ENCODE results near the gene CASP4.
"Not testable (repeated sequence)": the region's sequence is repeated elsewhere in the genome, so short reads cannot be mapped to it uniquely, and the experiment has no call there.

CASP4 gene

DNA sequence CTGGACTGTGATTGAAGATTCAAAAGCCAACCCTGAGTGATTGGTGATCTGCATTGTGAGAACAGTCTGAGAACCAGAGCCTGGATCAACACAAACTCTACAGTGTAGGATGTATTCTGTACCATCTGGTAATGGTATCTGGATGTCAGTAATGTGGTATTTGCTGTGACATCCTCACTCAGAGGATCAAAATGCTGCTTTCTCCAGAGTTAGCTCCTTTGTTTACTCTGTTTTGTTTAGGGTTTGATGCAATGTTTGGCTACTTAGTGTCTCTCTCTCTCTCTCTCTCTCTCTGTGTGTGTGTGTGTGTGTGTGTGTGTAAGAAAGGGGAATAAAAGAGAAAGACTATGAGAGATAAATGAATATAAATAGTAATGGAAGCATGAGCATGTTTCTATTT is 24.3 kb downstream of the CASP4 start:
- Histone ChIP-seq H3K27me3 (ENCODE audit: insufficient read depth, low read length, poor library complexity, severe bottlenecking) (no peaks in the 10 kb centered on the region), H3K9ac (ENCODE audit: low read depth, low read length, poor library complexity, severe bottlenecking) (no peak overlapping the region), H3F3A (ENCODE audit: low read depth) (no peaks in the 10 kb centered on the region), H3K9me3 (ENCODE audit: insufficient read depth, low read depth, low read length) (no peaks in the 10 kb centered on the region), H3K79me2 (ENCODE audit: insufficient read depth, low read length) (no peaks in the 10 kb centered on the region), H3K4me2 (ENCODE audit: low read depth, low read length, poor library complexity, severe bottlenecking) (no peak overlapping the region), H3K36me3 (ENCODE audit: insufficient read depth, low read length) (peaks cover 3% of the 10 kb centered on the region; the same call in 1 of the 2 replicates), H2AFZ (ENCODE audit: low read length) (no peak overlapping the region), H3K4me3 (ENCODE audit: low read length, poor library complexity, severe bottlenecking) (no peak overlapping the region), H3K9me2 (replicated peaks; ENCODE audit: low read depth, low read length) (no peaks in the 10 kb centered on the region), H3K4me1 (ENCODE audit: insufficient read depth, low read length, poor library complexity, severe bottlenecking) (peaks cover 3% of the 10 kb centered on the region), H4K20me1 (ENCODE audit: insufficient read depth, low read length, poor library complexity, severe bottlenecking) (no peaks in the 10 kb centered on the region)
- TF ChIP-seq, protein P1, sequence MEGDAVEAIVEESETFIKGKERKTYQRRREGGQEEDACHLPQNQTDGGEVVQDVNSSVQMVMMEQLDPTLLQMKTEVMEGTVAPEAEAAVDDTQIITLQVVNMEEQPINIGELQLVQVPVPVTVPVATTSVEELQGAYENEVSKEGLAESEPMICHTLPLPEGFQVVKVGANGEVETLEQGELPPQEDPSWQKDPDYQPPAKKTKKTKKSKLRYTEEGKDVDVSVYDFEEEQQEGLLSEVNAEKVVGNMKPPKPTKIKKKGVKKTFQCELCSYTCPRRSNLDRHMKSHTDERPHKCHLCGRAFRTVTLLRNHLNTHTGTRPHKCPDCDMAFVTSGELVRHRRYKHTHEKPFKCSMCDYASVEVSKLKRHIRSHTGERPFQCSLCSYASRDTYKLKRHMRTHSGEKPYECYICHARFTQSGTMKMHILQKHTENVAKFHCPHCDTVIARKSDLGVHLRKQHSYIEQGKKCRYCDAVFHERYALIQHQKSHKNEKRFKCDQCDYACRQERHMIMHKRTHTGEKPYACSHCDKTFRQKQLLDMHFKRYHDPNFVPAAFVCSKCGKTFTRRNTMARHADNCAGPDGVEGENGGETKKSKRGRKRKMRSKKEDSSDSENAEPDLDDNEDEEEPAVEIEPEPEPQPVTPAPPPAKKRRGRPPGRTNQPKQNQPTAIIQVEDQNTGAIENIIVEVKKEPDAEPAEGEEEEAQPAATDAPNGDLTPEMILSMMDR (conservative IDR thresholded peaks at IDR 0.05; ENCODE audit: low read length), result no peak
- TF ChIP-seq EZH2phosphoT487 (IDR thresholded peaks at IDR 0.05; ENCODE audit: borderline replicate concordance), result no peak

DNA sequence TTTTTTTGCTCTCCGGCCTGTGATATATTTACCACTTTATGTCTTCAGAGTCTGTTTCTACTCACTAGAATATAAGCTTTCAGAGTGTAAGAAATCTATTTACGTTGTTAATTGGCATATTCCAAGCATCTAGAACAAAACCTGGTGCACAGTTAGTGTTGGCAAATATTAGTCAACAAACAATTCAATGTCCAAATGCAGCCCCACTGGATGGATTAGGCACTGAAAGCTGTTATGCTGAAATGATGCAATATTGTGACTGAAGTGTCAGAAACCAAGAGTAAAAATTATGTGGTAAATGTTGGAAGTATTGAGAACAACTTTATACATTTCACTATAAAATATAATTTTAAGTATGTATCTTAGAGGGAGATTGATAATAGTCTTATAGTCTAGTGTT is 24.8 kb downstream of the CASP4 start:
- no peaks in the 10 kb centered on the region for H3K9me3 ChIP-seq (ENCODE audit: insufficient read depth, low read depth, low read length)
- H3K27me3 ChIP-seq (ENCODE audit: insufficient read depth, low read length, poor library complexity, severe bottlenecking), result no peaks in the 10 kb centered on the region
- H3K4me1 ChIP-seq (ENCODE audit: insufficient read depth, low read length, poor library complexity, severe bottlenecking), result peaks cover 3% of the 10 kb centered on the region
- H3K4me3 ChIP-seq (ENCODE audit: low read length, poor library complexity, severe bottlenecking), result no peak overlapping the region
- H4K20me1 ChIP-seq (ENCODE audit: insufficient read depth, low read length, poor library complexity, severe bottlenecking), result no peaks in the 10 kb centered on the region
- H3F3A ChIP-seq (ENCODE audit: low read depth), result no peaks in the 10 kb centered on the region
- H3K9me2 ChIP-seq (replicated peaks; ENCODE audit: low read depth, low read length), result no peaks in the 10 kb centered on the region
- H3K4me2 ChIP-seq (ENCODE audit: low read depth, low read length, poor library complexity, severe bottlenecking), result no peak overlapping the region
- no peak overlapping the region for H3K9ac ChIP-seq (ENCODE audit: low read depth, low read length, poor library complexity, severe bottlenecking)
- no peak overlapping the region for H2AFZ ChIP-seq (ENCODE audit: low read length)
- H3K79me2 ChIP-seq (ENCODE audit: insufficient read depth, low read length), result no peaks in the 10 kb centered on the region
- peaks cover 3% of the 10 kb centered on the region; the same call in 1 of the 2 replicates for H3K36me3 ChIP-seq (ENCODE audit: insufficient read depth, low read length)
- TF ChIP-seq, protein P1 (conservative IDR thresholded peaks at IDR 0.05; ENCODE audit: low read length), result no peak
- no peak for TF ChIP-seq EZH2phosphoT487 (IDR thresholded peaks at IDR 0.05; ENCODE audit: borderline replicate concordance)

DNA sequence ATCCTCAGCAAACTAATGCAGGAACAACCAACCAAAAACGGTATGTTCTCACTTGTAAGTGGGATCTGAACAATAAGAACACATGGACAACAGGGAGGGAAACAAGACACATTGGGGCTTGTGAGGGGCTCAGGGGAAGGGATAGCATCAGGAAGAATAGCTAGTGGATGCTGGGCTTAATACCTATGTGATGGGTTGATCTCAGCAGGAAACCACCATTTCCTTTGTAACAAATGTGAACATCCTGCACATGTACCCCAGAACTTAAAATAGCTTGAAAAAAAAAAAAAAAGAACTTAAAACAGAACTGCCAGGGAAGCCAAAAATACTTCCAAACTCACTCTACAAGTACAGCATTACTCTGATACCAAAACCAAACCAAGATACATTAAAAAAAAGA is 33.8 kb downstream of the CASP4 start:
- no peaks in the 10 kb centered on the region for H3F3A ChIP-seq (ENCODE audit: low read depth)
- peaks cover 2% of the 10 kb centered on the region; the same call in 1 of the 2 replicates for H3K9me3 ChIP-seq (ENCODE audit: insufficient read depth, low read depth, low read length)
- no peaks in the 10 kb centered on the region for H4K20me1 ChIP-seq (ENCODE audit: insufficient read depth, low read length, poor library complexity, severe bottlenecking)
- no peak for TF ChIP-seq EZH2phosphoT487 (IDR thresholded peaks at IDR 0.05; ENCODE audit: borderline replicate concordance)
- TF ChIP-seq, protein P1 (conservative IDR thresholded peaks at IDR 0.05; ENCODE audit: low read length), result no peak
- H3K36me3 ChIP-seq (ENCODE audit: insufficient read depth, low read length), result no peaks in the 10 kb centered on the region
- no peaks in the 10 kb centered on the region for H3K79me2 ChIP-seq (ENCODE audit: insufficient read depth, low read length)
- H2AFZ ChIP-seq (ENCODE audit: low read length), result no peak overlapping the region
- H3K4me2 ChIP-seq (ENCODE audit: low read depth, low read length, poor library complexity, severe bottlenecking), result peak overlapping the region; percentile 78
- no peaks in the 10 kb centered on the region for H3K9me2 ChIP-seq (replicated peaks; ENCODE audit: low read depth, low read length)
- peak overlapping the region; percentile 60 for H3K4me3 ChIP-seq (ENCODE audit: low read length, poor library complexity, severe bottlenecking)
- peak overlapping the region; percentile 34 for H3K9ac ChIP-seq (ENCODE audit: low read depth, low read length, poor library complexity, severe bottlenecking)
- peaks cover 27% of the 10 kb centered on the region for H3K4me1 ChIP-seq (ENCODE audit: insufficient read depth, low read length, poor library complexity, severe bottlenecking)
- H3K27me3 ChIP-seq (ENCODE audit: insufficient read depth, low read length, poor library complexity, severe bottlenecking), result no peaks in the 10 kb centered on the region

GRCh38 chr11:104934073-104934472 is 34.3 kb downstream of the CASP4 start:
- H3F3A ChIP-seq (ENCODE audit: low read depth); H3K9me3 ChIP-seq (ENCODE audit: insufficient read depth, low read depth, low read length); H4K20me1 ChIP-seq (ENCODE audit: insufficient read depth, low read length, poor library complexity, severe bottlenecking); H3K9me2 ChIP-seq (replicated peaks; ENCODE audit: low read depth, low read length); H3K79me2 ChIP-seq (ENCODE audit: insufficient read depth, low read length); H3K27me3 ChIP-seq (ENCODE audit: insufficient read depth, low read length, poor library complexity, severe bottlenecking); H3K36me3 ChIP-seq (ENCODE audit: insufficient read depth, low read length); H2AFZ ChIP-seq (ENCODE audit: low read length): not testable (repeated sequence)
- Histone ChIP-seq H3K4me1 (ENCODE audit: insufficient read depth, low read length, poor library complexity, severe bottlenecking) (peaks cover 27% of the 10 kb centered on the region), H3K4me2 (ENCODE audit: low read depth, low read length, poor library complexity, severe bottlenecking) (peak overlapping the region; percentile 78), H3K4me3 (ENCODE audit: low read length, poor library complexity, severe bottlenecking) (peak overlapping the region; percentile 60), H3K9ac (ENCODE audit: low read depth, low read length, poor library complexity, severe bottlenecking) (peak overlapping the region; percentile 6)

Measured in Loucy (cell line).